SU-DHL-6 (cell line): ENCODE data around the gene DLG4.

Experiments used
- EZH2phosphoT487 ChIP-seq: fragments of 200-600 bp; sonication (generic), shearing (Covaris generic); conservative IDR thresholded peaks from 2 replicates; pipeline ENCODE4 v1.6.1; 2018; ENCODE audit warnings: mild to moderate bottlenecking, antibody characterized with exemption, low read length, moderate library complexity, mixed read lengths
- TF ChIP-seq, protein P1 (sequence below): fragments of 200-600 bp; sonication (generic); IDR thresholded peaks from one replicate; pipeline ENCODE4 v1.5.1; 2017; ENCODE audit warnings: antibody characterized with exemption, mild to moderate bottlenecking, low read length, moderate library complexity; ENCODE audit not compliant: insufficient read depth, poor library complexity, severe bottlenecking

DNA sequence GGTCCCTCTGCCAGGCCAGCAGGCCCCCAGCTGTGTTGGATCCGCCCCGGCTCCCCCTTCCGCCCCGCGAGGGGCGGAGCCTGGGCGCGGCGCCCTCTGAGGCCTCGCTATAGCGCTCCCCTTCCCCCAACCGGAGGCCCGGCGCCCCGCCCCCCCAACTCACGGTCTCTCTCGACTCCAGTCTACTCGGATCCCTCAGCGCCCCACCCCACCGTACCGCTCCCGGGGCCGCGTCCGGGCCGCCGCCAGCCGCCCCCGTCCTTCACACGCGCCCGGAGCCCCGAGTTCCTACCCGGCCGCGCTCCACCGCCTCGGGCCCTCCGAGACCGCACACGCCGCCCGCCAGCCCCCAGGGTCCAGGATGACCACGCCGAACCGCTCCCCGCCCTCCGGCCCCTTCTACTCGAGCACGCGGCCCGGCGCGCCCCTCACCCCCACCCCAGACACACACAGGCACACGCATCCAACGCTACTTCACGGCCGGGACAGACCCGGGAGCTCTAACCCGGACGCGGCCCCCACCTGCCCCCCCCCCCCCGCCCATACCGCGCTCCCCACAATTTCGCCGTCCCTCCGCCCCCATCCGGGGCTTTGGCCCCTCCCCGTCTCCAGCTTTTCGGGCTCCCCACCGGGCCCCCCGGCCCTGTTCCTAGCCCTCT lies 18.3 kb upstream of the DLG4 start:
- TF ChIP-seq, protein P1, sequence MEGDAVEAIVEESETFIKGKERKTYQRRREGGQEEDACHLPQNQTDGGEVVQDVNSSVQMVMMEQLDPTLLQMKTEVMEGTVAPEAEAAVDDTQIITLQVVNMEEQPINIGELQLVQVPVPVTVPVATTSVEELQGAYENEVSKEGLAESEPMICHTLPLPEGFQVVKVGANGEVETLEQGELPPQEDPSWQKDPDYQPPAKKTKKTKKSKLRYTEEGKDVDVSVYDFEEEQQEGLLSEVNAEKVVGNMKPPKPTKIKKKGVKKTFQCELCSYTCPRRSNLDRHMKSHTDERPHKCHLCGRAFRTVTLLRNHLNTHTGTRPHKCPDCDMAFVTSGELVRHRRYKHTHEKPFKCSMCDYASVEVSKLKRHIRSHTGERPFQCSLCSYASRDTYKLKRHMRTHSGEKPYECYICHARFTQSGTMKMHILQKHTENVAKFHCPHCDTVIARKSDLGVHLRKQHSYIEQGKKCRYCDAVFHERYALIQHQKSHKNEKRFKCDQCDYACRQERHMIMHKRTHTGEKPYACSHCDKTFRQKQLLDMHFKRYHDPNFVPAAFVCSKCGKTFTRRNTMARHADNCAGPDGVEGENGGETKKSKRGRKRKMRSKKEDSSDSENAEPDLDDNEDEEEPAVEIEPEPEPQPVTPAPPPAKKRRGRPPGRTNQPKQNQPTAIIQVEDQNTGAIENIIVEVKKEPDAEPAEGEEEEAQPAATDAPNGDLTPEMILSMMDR = no peak
- no peak for TF ChIP-seq EZH2phosphoT487
